ENCODE measurements around the gene IRAK4. TPM values are rescaled to one million over a fixed set of nuclear protein-coding genes. Genes with fewer than 3 reads are reported as not detected.
A peak's percentile ranks its signal among the peaks of the same experiment; 100 is the strongest.

Gene IRAK4
- total RNA-seq, 6 experiments from 2014 or later = 6.5 to 16.0 (median 9.3) TPM

GRCh38 chr12:43832463-43833168 is 73.9 kb downstream of the IRAK4 start:
- no peak overlapping the region for H3K4me3 ChIP-seq
- WGBS (ENCODE audit: insufficient coverage, low coverage, low lambda C conversion rate, missing lambda C conversion rate) = 71% methylated on average over 4 of the region's 4 CpGs
- intact Hi-C loops (cut with DNase I) = no loop called here
- no peaks in the 10 kb centered on the region for H3K27me3 ChIP-seq
- TF ChIP-seq POLR2A (IDR thresholded peaks at IDR 0.05) (no peak), CTCF (IDR thresholded peaks at IDR 0.05) (no peak)
- no peak for ATAC-seq
- peaks cover 0 to 15% (median 1%) of the 10 kb centered on the region in 4 donors for H3K4me1 ChIP-seq
- no peaks in the 10 kb centered on the region for H3K9me3 ChIP-seq
- H3K27ac ChIP-seq = no peak overlapping the region
- no peaks in the 10 kb centered on the region for H3K36me3 ChIP-seq
- no peak for DNase-seq

GRCh38 chr12:43835264-43835655 is 76.5 kb downstream of the IRAK4 start:
- no peak for TF ChIP-seq CTCF (IDR thresholded peaks at IDR 0.05)
- TF ChIP-seq POLR2A (IDR thresholded peaks at IDR 0.05) = no peak
- no peaks in the 10 kb centered on the region for H3K27me3 ChIP-seq
- WGBS (ENCODE audit: insufficient coverage, low coverage, low lambda C conversion rate, missing lambda C conversion rate) = 47% methylated on average over 5 of the region's 6 CpGs
- ATAC-seq = peak in 3 of 4 donors; percentile 4 to 9 (median 5)
- peak overlapping the region; percentile 90 to 96 (median 92) for H3K27ac ChIP-seq
- no peaks in the 10 kb centered on the region for H3K36me3 ChIP-seq
- no peak for DNase-seq
- peak overlapping the region; percentile 70 to 85 (median 76) for H3K4me3 ChIP-seq
- H3K4me1 ChIP-seq = peaks cover 0 to 17% (median 1%) of the 10 kb centered on the region in 4 donors
- no peaks in the 10 kb centered on the region for H3K9me3 ChIP-seq
- intact Hi-C loops (cut with DNase I) = no loop called here

DNA sequence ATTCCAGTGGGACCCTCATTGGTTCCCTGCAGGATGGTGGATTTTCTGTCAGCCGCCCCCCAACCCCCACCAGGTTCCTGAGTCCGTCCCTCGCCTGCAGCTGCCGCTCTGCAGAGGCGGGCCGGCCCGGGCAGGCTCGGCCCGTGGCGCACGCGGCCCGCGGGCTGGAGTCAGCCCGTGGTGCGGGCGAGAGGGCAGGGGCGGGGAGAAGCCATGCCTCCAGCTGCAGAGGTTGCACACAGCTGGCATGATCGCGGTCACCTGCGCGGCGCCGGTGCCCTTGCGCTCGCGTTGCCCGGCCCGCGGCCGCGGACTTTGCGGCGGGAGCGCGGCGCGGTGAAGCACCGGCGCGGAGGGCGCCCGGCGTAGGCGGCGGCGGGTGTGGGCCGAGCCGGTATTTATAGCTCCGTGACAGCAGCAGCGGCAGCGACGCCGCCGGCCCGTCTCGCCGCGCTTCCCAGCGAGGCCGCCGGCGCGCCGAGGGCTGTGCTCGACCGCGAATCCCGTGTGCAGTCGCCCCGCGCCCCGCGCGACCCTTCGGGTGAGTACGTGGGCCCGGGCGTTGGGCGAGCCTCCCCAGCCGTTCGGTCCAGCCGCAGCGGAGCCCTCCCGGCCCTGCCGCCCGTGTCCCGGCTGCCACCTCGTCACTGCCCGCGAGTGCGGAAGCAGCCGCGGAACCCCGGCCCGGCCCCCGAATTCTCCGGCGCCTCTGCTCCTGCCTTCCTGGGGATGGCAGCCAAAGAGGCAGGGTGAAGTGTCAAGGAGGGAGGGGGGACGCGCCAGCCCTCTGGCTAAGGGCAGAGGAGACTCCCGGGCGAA is 77.1 kb downstream of the IRAK4 start, which contains the start of gene TMEM117:
Gene TMEM117 (plus strand): TSS at position 426 of the 819 bp plus-strand sequence.
- Histone ChIP-seq H3K36me3 (no peaks in the 10 kb centered on the region), H3K4me1 (peaks cover 0 to 17% (median 1%) of the 10 kb centered on the region in 4 donors), H3K9me3 (no peaks in the 10 kb centered on the region), H3K27me3 (no peaks in the 10 kb centered on the region), H3K4me3 (peak within 1 kb of the TSS; percentile 70 to 85 (median 76)), H3K27ac (peak within 1 kb of the TSS; percentile 90 to 96 (median 92))
- DNase-seq = peak; percentile 78 to 81 (median 80)
- WGBS (ENCODE audit: insufficient coverage, low coverage, low lambda C conversion rate, missing lambda C conversion rate) = 0% methylated on average over 3 of the region's 103 CpGs
- intact Hi-C loops (cut with DNase I) = no loop called here
- ATAC-seq = peak; percentile 81 to 87 (median 86)
- TF ChIP-seq CTCF (IDR thresholded peaks at IDR 0.05) (no peak), POLR2A (IDR thresholded peaks at IDR 0.05) (peak; percentile 80)

DNA sequence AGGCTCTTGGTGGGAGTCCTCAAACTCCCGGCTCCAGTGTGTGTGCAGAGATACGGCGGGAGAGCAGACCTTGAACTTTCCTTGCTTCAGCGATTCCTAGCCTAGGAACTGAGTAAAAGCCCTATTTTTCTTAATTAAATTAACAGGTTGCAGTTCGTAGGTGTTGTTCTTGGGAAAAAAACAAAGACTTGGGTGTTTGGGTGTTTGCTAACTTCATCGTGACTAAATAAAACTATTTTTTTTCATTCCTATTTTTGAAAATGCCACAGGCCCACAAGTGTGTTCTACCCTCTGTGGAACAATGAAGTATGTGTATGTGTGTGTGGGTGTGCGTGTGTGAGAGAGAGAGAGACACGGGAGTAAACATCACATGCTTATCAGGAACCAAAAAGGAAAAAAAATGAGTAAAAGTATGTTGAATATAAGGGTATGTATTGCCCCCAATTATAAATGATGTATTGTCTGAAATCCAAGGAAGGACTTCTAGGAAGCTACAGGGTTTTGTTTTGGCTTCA is 77.8 kb downstream of the IRAK4 start:
- Histone ChIP-seq H3K27ac (peak overlapping the region; percentile 90 to 96 (median 92)), H3K27me3 (no peaks in the 10 kb centered on the region), H3K36me3 (no peaks in the 10 kb centered on the region), H3K4me1 (peaks cover 0 to 17% (median 1%) of the 10 kb centered on the region in 4 donors), H3K4me3 (peak overlapping the region; percentile 70 to 85 (median 76)), H3K9me3 (no peaks in the 10 kb centered on the region)
- TF ChIP-seq POLR2A (IDR thresholded peaks at IDR 0.05) (no peak), CTCF (IDR thresholded peaks at IDR 0.05) (no peak)
- DNase-seq = no peak
- peak; percentile 48 to 70 (median 54) for ATAC-seq
- intact Hi-C loops (cut with DNase I) = no loop called here
- WGBS (ENCODE audit: insufficient coverage, low coverage, low lambda C conversion rate, missing lambda C conversion rate) = 0% methylated on average over 8 of the region's 8 CpGs

Other genes with a start within 250 kb of the IRAK4 start
- gene ADAMTS20, start 206.7 kb upstream of the IRAK4 start, total RNA-seq = not detected
- gene PUS7L, start 161 bp upstream of the IRAK4 start, total RNA-seq = 1 to 10 TPM; 3.9 to 9.1 (median 5.0) TPM
- gene TWF1, start 47.4 kb downstream of the IRAK4 start, total RNA-seq = 10 to 100 TPM; 28.6 to 52.9 (median 43.5) TPM
- gene TMEM117, start 77.1 kb downstream of the IRAK4 start, total RNA-seq = 10 to 100 TPM in 1 of 6 experiments, 1 to 10 TPM in 5; 2.4 to 15.3 (median 3.1) TPM

Data from right lobe of liver (tissue), 6 donors.